OCI-LY3 (cell line): ENCODE measurements around the gene DOC2A.

ENCODE experiments used
- EZH2phosphoT487 ChIP-seq: fragments of 200-600 bp; shearing (Covaris generic); IDR thresholded peaks from 2 replicates; pipeline ENCODE4 v1.6.1; 2018; ENCODE audit warnings: antibody characterized with exemption, mixed run types, low read depth
- TF ChIP-seq, protein P1 (sequence below): fragments of 200-600, 300-600 bp; sonication (generic); IDR thresholded peaks from 2 replicates; pipeline ENCODE4 v1.5.1; 2014; ENCODE audit warnings: antibody characterized with exemption, low read length, low read depth

DNA sequence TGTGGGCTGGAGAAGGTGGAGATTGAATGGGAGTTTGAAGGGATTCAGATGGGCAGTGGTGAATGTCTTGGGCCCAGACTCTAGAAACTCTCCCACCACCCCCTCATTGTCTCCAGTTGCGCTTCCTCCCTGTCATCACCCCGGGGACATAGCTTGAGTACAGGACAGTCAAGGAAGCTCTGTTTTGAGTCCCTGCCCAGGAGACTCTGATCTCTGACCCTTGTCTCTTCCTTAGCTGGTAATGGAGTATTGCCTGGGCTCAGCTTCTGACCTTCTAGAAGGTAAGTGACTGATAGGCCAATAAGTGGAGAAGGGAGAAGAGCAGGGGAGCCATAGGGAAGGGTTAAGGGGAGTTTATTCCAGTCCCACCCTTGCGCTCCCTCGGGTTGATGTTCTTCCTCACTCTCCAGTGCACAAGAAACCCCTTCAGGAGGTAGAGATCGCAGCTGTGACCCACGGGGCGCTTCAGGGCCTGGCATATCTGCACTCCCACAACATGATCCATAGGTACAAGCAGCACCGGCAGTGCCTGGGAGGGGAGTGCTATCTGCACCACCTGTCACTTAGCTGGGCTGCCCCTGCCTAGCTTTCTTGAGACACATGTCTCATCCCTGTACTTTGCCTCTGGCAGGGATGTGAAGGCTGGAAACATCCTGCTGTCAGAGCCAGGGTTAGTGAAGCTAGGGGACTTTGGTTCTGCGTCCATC is 32.1 kb downstream of the DOC2A start:
- TF ChIP-seq, protein P1, sequence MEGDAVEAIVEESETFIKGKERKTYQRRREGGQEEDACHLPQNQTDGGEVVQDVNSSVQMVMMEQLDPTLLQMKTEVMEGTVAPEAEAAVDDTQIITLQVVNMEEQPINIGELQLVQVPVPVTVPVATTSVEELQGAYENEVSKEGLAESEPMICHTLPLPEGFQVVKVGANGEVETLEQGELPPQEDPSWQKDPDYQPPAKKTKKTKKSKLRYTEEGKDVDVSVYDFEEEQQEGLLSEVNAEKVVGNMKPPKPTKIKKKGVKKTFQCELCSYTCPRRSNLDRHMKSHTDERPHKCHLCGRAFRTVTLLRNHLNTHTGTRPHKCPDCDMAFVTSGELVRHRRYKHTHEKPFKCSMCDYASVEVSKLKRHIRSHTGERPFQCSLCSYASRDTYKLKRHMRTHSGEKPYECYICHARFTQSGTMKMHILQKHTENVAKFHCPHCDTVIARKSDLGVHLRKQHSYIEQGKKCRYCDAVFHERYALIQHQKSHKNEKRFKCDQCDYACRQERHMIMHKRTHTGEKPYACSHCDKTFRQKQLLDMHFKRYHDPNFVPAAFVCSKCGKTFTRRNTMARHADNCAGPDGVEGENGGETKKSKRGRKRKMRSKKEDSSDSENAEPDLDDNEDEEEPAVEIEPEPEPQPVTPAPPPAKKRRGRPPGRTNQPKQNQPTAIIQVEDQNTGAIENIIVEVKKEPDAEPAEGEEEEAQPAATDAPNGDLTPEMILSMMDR = no peak
- no peak for TF ChIP-seq EZH2phosphoT487
